ENCODE results near the gene DRC1. TPM values are rescaled to one million over a fixed set of nuclear protein-coding genes. Genes with fewer than 3 reads are reported as not detected.

The DRC1 gene
- total RNA-seq, 1 donor from 2014 or later: 2.3 TPM

- no peaks in the 10 kb centered on the region for H3K36me3 Mint-ChIP-seq (ENCODE audit: unreplicated experiment)
- DNase-seq: no peak
These were observed 80.7 kb downstream of the DRC1 start for GRCh38 chr2:26482211-26483026.

GRCh38 chr2:26483027-26483326 is 81.3 kb downstream of the DRC1 start:
- no peaks in the 10 kb centered on the region for H3K36me3 Mint-ChIP-seq (ENCODE audit: unreplicated experiment)
- H3K27ac Mint-ChIP-seq (ENCODE audit: unreplicated experiment): no peak overlapping the region
- peaks cover 3% of the 10 kb centered on the region for H3K4me1 Mint-ChIP-seq (ENCODE audit: low read depth, unreplicated experiment)
- H3K4me3 Mint-ChIP-seq (ENCODE audit: unreplicated experiment): no peak overlapping the region
- DNase-seq: no peak
- TF ChIP-seq CTCF (IDR thresholded peaks at IDR 0.05; ENCODE audit: partially characterized antibody, unreplicated experiment): no peak
- peaks cover 1% of the 10 kb centered on the region for H3K9me3 Mint-ChIP-seq (ENCODE audit: unreplicated experiment)
- peaks cover 11% of the 10 kb centered on the region for H3K27me3 Mint-ChIP-seq (ENCODE audit: unreplicated experiment)

More at GRCh38 chr2:26482211-26483026, 80.7 kb downstream of the DRC1 start:
- Mint-ChIP-seq H3K4me3 (ENCODE audit: unreplicated experiment) (no peak overlapping the region), H3K9me3 (ENCODE audit: unreplicated experiment) (no peaks in the 10 kb centered on the region), H3K4me1 (ENCODE audit: low read depth, unreplicated experiment) (peaks cover 6% of the 10 kb centered on the region), H3K27me3 (ENCODE audit: unreplicated experiment) (peaks cover 9% of the 10 kb centered on the region), H3K27ac (ENCODE audit: unreplicated experiment) (peak overlapping the region; percentile 34)
- TF ChIP-seq CTCF (IDR thresholded peaks at IDR 0.05; ENCODE audit: partially characterized antibody, unreplicated experiment): no peak

- Mint-ChIP-seq H3K27ac (ENCODE audit: unreplicated experiment) (no peak overlapping the region), H3K27me3 (ENCODE audit: unreplicated experiment) (peaks cover 12% of the 10 kb centered on the region), H3K4me1 (ENCODE audit: low read depth, unreplicated experiment) (peaks cover 3% of the 10 kb centered on the region), H3K4me3 (ENCODE audit: unreplicated experiment) (no peak overlapping the region), H3K36me3 (ENCODE audit: unreplicated experiment) (no peaks in the 10 kb centered on the region), H3K9me3 (ENCODE audit: unreplicated experiment) (peaks cover 1% of the 10 kb centered on the region)
- no peak for TF ChIP-seq CTCF (IDR thresholded peaks at IDR 0.05; ENCODE audit: partially characterized antibody, unreplicated experiment)
- DNase-seq: no peak
These were observed 81.8 kb downstream of the DRC1 start for GRCh38 chr2:26483516-26483915.

- Mint-ChIP-seq H3K9me3 (ENCODE audit: unreplicated experiment) (peaks cover 1% of the 10 kb centered on the region), H3K4me3 (ENCODE audit: unreplicated experiment) (no peak overlapping the region)
- no peak for DNase-seq
These were observed 82.3 kb downstream of the DRC1 start for GRCh38 chr2:26483957-26484565.

More at GRCh38 chr2:26483957-26484565, 82.3 kb downstream of the DRC1 start:
- Mint-ChIP-seq H3K36me3 (ENCODE audit: unreplicated experiment) (no peaks in the 10 kb centered on the region), H3K27me3 (ENCODE audit: unreplicated experiment) (peaks cover 12% of the 10 kb centered on the region), H3K27ac (ENCODE audit: unreplicated experiment) (no peak overlapping the region), H3K4me1 (ENCODE audit: low read depth, unreplicated experiment) (peaks cover 3% of the 10 kb centered on the region)
- no peak for TF ChIP-seq CTCF (IDR thresholded peaks at IDR 0.05; ENCODE audit: partially characterized antibody, unreplicated experiment)
